ENCODE data around the gene LRRC71.

- TF ChIP-seq EP300 (IDR thresholded peaks at IDR 0.05) (no peak), CTCF (IDR thresholded peaks at IDR 0.05) (no peak), POLR2A (IDR thresholded peaks at IDR 0.05) (no peak), POLR2AphosphoS5 (IDR thresholded peaks at IDR 0.05) (no peak)
Observed at GRCh38 chr1:156937883-156938282, 17.5 kb downstream of the LRRC71 start.
